NCI-H345 (cell line): ENCODE results near the gene SALL2.

Experiments
- DNase-seq: peaks from one replicate; lab custom pipeline; 2025; lab: John Stamatoyannopoulos, UW

Gene SALL2

DNA sequence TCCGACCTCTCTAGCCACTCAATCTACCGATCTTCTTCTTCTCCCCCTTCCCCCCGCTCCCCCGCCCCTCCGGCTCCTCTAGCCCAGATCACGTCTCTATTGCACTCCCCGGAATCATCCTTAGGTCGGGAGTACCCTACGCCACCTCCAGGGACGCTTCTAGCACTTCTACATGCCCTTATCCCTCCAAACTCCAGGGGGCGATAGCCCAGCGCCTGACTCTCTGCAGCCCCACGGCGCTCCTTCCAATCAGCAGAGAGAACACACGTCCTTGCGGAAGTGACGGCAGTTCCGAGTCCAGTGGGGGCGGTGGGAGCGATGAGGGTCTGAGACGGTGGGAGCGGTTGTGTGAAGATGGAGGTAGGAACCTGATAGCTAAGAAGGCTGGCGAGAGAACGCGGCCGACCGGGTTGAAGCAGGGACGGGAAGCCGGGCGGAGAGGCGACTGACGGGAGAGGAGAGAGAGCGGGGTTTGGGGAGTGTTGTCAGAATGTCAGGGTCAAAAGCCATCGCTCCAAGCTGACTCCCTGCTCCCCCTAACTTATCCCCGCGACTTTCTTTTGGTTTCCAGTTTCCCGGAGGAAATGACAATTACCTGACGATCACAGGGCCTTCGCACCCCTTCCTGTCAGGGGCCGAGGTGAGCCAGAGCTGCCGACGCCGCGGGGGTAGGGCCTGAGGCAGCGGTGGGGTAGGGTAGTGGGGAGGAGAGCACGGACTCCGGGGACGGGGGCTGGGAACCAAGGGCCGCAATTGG is 49.0 kb downstream of the SALL2 start, which contains the start of the genes RAB2B and TOX4:
Gene RAB2B (minus strand): TSS at position 35 of the 757 bp plus-strand sequence. CDS start 87 bp downstream, outside the sequence.
Gene TOX4 (plus strand): TSS at position 271 of the 757 bp plus-strand sequence. CDS start 84 bp downstream, at position 355.
- peak; percentile 99 for DNase-seq

GRCh38 chr14:21476523-21476924 is 49.6 kb downstream of the SALL2 start:
- DNase-seq = peak; percentile 92

DNA sequence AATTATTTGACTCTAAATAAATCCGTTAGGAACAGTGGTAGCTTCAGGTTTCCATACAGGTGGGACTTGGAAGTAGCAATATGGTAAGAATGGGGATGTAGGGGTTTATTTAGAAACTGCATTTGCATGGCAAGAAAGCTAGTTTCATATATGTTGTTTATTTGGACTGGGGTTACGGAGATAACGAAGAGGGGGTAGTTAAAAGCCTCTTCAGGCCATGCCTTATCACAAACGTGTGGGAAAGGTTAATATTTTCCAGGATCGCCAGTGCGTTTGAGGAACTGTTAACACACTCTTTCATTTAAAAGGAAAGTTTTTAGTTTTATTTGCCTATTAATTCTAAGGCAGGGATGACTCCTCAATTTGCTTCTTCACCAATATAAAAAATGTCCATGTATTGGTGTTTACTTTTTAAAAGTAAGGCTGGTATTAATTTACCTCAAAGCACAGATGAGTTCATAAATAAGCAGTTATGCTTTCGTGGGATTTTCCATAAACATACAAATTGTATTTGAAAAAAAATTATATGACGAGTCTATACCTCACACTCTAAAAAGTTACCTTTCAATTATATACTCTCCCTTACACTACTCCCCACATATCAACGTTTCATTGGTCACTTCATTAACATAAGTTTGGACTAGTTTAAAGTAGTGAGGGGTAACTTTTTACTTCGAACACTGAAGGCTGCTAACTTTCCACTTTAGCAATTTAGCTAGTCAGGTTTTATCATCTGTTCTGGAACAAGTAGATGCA is 50.2 kb downstream of the SALL2 start:
- no peak for DNase-seq
